Activated CD4-positive, alpha-beta T cell treated with anti-CD3 and anti-CD28 coated beads for 48 hours (primary cell): ENCODE data around the gene VPS37B.

Experiments used
- DNase-seq: peaks from one replicate; pipeline ENCODE4 v3.0.0-alpha.2; 2020

The VPS37B gene

GRCh38 chr12:122837306-122838265, 58.3 kb downstream of the VPS37B start:
- DNase-seq: no peak

- DNase-seq: peak; percentile 62
These were observed 59.6 kb downstream of the VPS37B start for GRCh38 chr12:122836027-122836921.

- peak; percentile 29 for DNase-seq
These were observed 60.2 kb downstream of the VPS37B start for GRCh38 chr12:122835750-122836026.

GRCh38 chr12:122834921-122835749, 60.8 kb downstream of the VPS37B start, which contains the start of gene HIP1R:
TSS of gene HIP1R (plus strand) at chr12:122835457. CDS start at chr12:122835551, 94 bp downstream.
- peak; percentile 61 for DNase-seq

GRCh38 chr12:122834104-122834920, 61.6 kb downstream of the VPS37B start:
- no peak for DNase-seq

- no peak for DNase-seq
These were observed 65.3 kb downstream of the VPS37B start for GRCh38 chr12:122830517-122831214.

- no peak for DNase-seq
These were observed 68.7 kb downstream of the VPS37B start for GRCh38 chr12:122827258-122827657.

- no peak for DNase-seq
These were observed 69.9 kb downstream of the VPS37B start for GRCh38 chr12:122825773-122826724.

- DNase-seq: no peak
These were observed 72.5 kb downstream of the VPS37B start for GRCh38 chr12:122823429-122823828.

- no peak for DNase-seq
These were observed 75.1 kb downstream of the VPS37B start for GRCh38 chr12:122820838-122821271.

- no peak for DNase-seq
These were observed 75.8 kb downstream of the VPS37B start for GRCh38 chr12:122820138-122820537.

- no peak for DNase-seq
These were observed 76.6 kb downstream of the VPS37B start for GRCh38 chr12:122819209-122819785.
